ENCODE results near the gene XIRP1.

DNA sequence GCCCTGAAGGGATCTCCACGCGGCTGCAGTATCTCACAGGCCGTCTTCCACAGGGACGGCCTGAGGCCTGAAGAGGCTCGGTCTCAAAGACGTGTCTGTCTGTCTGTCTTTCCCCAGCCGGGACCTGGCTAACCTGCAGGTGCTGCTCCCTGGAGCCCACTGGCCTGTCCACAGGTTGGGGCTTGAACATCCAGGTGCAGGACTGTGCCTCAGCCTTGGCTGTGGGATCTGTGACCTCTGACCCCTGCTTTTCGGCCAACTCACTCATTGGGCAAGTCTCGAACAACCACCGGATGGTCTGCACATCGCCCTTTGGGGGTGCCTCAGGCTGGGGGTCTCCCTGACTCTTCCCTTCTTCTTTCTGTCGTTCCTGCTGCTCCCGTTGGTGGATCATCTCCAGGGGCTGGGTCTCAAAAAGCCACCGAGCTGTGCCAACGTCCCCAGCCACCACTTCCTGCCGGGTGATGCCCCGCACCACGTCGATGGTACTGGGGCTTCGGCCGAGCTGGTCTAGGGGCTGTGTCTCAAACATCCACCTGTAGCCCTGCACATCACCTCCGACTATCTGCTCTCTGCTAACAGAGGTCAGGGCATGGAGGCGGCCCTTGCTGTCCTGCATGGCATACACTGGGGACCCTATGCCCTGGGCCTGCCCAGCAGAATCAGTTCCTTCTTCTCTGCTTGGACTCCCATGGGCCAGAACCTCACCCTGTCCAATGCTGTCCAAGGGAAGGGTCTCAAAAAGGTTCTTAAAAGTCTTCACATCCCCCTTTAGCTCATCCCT, 4.8 kb downstream of the XIRP1 start:
- TF ChIP-seq, protein P1, sequence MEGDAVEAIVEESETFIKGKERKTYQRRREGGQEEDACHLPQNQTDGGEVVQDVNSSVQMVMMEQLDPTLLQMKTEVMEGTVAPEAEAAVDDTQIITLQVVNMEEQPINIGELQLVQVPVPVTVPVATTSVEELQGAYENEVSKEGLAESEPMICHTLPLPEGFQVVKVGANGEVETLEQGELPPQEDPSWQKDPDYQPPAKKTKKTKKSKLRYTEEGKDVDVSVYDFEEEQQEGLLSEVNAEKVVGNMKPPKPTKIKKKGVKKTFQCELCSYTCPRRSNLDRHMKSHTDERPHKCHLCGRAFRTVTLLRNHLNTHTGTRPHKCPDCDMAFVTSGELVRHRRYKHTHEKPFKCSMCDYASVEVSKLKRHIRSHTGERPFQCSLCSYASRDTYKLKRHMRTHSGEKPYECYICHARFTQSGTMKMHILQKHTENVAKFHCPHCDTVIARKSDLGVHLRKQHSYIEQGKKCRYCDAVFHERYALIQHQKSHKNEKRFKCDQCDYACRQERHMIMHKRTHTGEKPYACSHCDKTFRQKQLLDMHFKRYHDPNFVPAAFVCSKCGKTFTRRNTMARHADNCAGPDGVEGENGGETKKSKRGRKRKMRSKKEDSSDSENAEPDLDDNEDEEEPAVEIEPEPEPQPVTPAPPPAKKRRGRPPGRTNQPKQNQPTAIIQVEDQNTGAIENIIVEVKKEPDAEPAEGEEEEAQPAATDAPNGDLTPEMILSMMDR (IDR thresholded peaks at IDR 0.05): no peak
- TF ChIP-seq POLR2A (IDR thresholded peaks at IDR 0.05): no peak
